Activated T-cell treated with anti-CD3 and anti-CD28 coated beads, Interleukin-2, amount 50 U/mL, for 72 hours (primary cell): ENCODE measurements around the gene MYH14. TPM values are rescaled to one million over a fixed set of nuclear protein-coding genes. Genes with fewer than 3 reads are reported as not detected.

Source experiments
- ATAC-seq, 2 donors: fragments of 150-1000 bp; cut with Tn5 transposase; replicated peaks in 1 of 2; 2 replicates each; pipeline ENCODE4 v1.10.0; 2021; ENCODE audit warnings: moderate library complexity in 2 of 2, mild to moderate bottlenecking in 1 of 2
- DNase-seq, 2 donors: peaks; one replicate each; pipeline ENCODE4 v3.0.0; 2021 to 2022; ENCODE audit warnings: mixed read lengths in 1 of 2
- H3K27ac Mint-ChIP-seq: one replicate; pipeline ENCODE4 v1.8.0; 2022; ENCODE audit warnings: mild to moderate bottlenecking, moderate library complexity, mixed read lengths
- H3K27me3 Mint-ChIP-seq: one replicate; pipeline ENCODE4 v1.8.0; 2022; ENCODE audit warnings: low read depth, mixed read lengths
- H3K36me3 Mint-ChIP-seq, 2 donors: one replicate each; pipeline ENCODE4 v1.8.0; 2022; ENCODE audit warnings: mixed read lengths in 2 of 2, mild to moderate bottlenecking in 1 of 2; ENCODE audit not compliant: insufficient read depth in 2 of 2
- H3K4me1 Mint-ChIP-seq: one replicate; pipeline ENCODE4 v1.8.0; 2022; ENCODE audit warnings: low read depth, mixed read lengths
- H3K4me3 Mint-ChIP-seq, 2 donors: one replicate each; pipeline ENCODE4 v1.8.0; 2022; ENCODE audit warnings: mild to moderate bottlenecking in 2 of 2, mixed read lengths in 2 of 2, moderate library complexity in 2 of 2
- H3K9me3 Mint-ChIP-seq, 2 donors: one replicate each; pipeline ENCODE4 v1.8.0; 2022; ENCODE audit warnings: mixed read lengths in 2 of 2
- total RNA-seq, 2 donors: library from RNA; stranded (reverse); gene quantifications; one replicate each; pipeline ENCODE4 v1.2.3, GENCODE V29; 2022

The MYH14 gene
- total RNA-seq, 2 donors from 2014 or later: not detected

GRCh38 chr19:50263176-50263575 is 59.8 kb downstream of the MYH14 start:
- ATAC-seq (no peak), DNase-seq (no peak)
- no peaks in the 10 kb centered on the region for H3K36me3 Mint-ChIP-seq
- H3K27ac Mint-ChIP-seq: no peak overlapping the region
- peaks cover 9% of the 10 kb centered on the region for H3K27me3 Mint-ChIP-seq
- H3K9me3 Mint-ChIP-seq: no peaks in the 10 kb centered on the region
- no peaks in the 10 kb centered on the region for H3K4me1 Mint-ChIP-seq
- no peak overlapping the region for H3K4me3 Mint-ChIP-seq

- Mint-ChIP-seq H3K9me3 (no peaks in the 10 kb centered on the region), H3K4me1 (no peaks in the 10 kb centered on the region), H3K27me3 (peaks cover 9% of the 10 kb centered on the region), H3K27ac (no peak overlapping the region), H3K4me3 (no peak overlapping the region), H3K36me3 (no peaks in the 10 kb centered on the region)
- DNase-seq: no peak
- no peak for ATAC-seq
These were observed 61.2 kb downstream of the MYH14 start for GRCh38 chr19:50264483-50265186.

GRCh38 chr19:50266041-50266440 is 62.6 kb downstream of the MYH14 start:
- Mint-ChIP-seq H3K9me3 (no peaks in the 10 kb centered on the region), H3K27me3 (peaks cover 9% of the 10 kb centered on the region), H3K4me1 (no peaks in the 10 kb centered on the region), H3K27ac (no peak overlapping the region), H3K36me3 (no peaks in the 10 kb centered on the region), H3K4me3 (no peak overlapping the region)
- no peak for DNase-seq
- ATAC-seq: no peak

GRCh38 chr19:50266896-50267295 is 63.5 kb downstream of the MYH14 start:
- Mint-ChIP-seq H3K27ac (no peak overlapping the region), H3K9me3 (no peaks in the 10 kb centered on the region), H3K4me3 (no peak overlapping the region), H3K4me1 (no peaks in the 10 kb centered on the region), H3K36me3 (no peaks in the 10 kb centered on the region), H3K27me3 (peaks cover 10% of the 10 kb centered on the region)
- peak; percentile 44 to 55 for DNase-seq
- peak; percentile 60 to 81 for ATAC-seq

- Mint-ChIP-seq H3K27me3 (peaks cover 16% of the 10 kb centered on the region), H3K27ac (no peak overlapping the region), H3K4me3 (no peak overlapping the region), H3K36me3 (no peaks in the 10 kb centered on the region), H3K9me3 (no peaks in the 10 kb centered on the region), H3K4me1 (no peaks in the 10 kb centered on the region)
- ATAC-seq: no peak
- no peak for DNase-seq
These were observed 64.6 kb downstream of the MYH14 start for GRCh38 chr19:50268041-50268440.

- ATAC-seq (no peak), DNase-seq (no peak)
- no peak overlapping the region for H3K27ac Mint-ChIP-seq
- peaks cover 16% of the 10 kb centered on the region for H3K27me3 Mint-ChIP-seq
- no peaks in the 10 kb centered on the region for H3K9me3 Mint-ChIP-seq
- no peak overlapping the region for H3K4me3 Mint-ChIP-seq
- H3K4me1 Mint-ChIP-seq: no peaks in the 10 kb centered on the region
- H3K36me3 Mint-ChIP-seq: no peaks in the 10 kb centered on the region
These were observed 65.1 kb downstream of the MYH14 start for GRCh38 chr19:50268501-50268900.

GRCh38 chr19:50269653-50270052 is 66.2 kb downstream of the MYH14 start:
- Mint-ChIP-seq H3K27me3 (peaks cover 16% of the 10 kb centered on the region), H3K9me3 (no peaks in the 10 kb centered on the region), H3K4me3 (no peak overlapping the region), H3K4me1 (no peaks in the 10 kb centered on the region), H3K27ac (no peak overlapping the region), H3K36me3 (no peaks in the 10 kb centered on the region)
- DNase-seq (no peak), ATAC-seq (no peak)

GRCh38 chr19:50272263-50272897 is 69.0 kb downstream of the MYH14 start:
- H3K4me3 Mint-ChIP-seq: no peak overlapping the region
- H3K9me3 Mint-ChIP-seq: no peaks in the 10 kb centered on the region
- no peaks in the 10 kb centered on the region for H3K4me1 Mint-ChIP-seq
- ATAC-seq: no peak
- peaks cover 14% of the 10 kb centered on the region for H3K27me3 Mint-ChIP-seq
- no peaks in the 10 kb centered on the region for H3K36me3 Mint-ChIP-seq
- no peak overlapping the region for H3K27ac Mint-ChIP-seq
- DNase-seq: no peak

GRCh38 chr19:50273821-50274220 is 70.4 kb downstream of the MYH14 start:
- Mint-ChIP-seq H3K4me3 (no peak overlapping the region), H3K27ac (no peak overlapping the region), H3K27me3 (peaks cover 8% of the 10 kb centered on the region), H3K9me3 (no peaks in the 10 kb centered on the region), H3K36me3 (no peaks in the 10 kb centered on the region), H3K4me1 (no peaks in the 10 kb centered on the region)
- ATAC-seq (no peak), DNase-seq (no peak)

- H3K4me3 Mint-ChIP-seq: no peak overlapping the region
- H3K36me3 Mint-ChIP-seq: no peaks in the 10 kb centered on the region
- H3K4me1 Mint-ChIP-seq: no peaks in the 10 kb centered on the region
- DNase-seq (no peak), ATAC-seq (no peak)
- no peak overlapping the region for H3K27ac Mint-ChIP-seq
- peaks cover 8% of the 10 kb centered on the region for H3K27me3 Mint-ChIP-seq
- no peaks in the 10 kb centered on the region for H3K9me3 Mint-ChIP-seq
These were observed 72.4 kb downstream of the MYH14 start for GRCh38 chr19:50275577-50276368.

- no peak for ATAC-seq
- H3K4me1 Mint-ChIP-seq: no peaks in the 10 kb centered on the region
- peaks cover 8% of the 10 kb centered on the region for H3K27me3 Mint-ChIP-seq
- H3K27ac Mint-ChIP-seq: no peak overlapping the region
- no peaks in the 10 kb centered on the region for H3K9me3 Mint-ChIP-seq
- no peak for DNase-seq
- H3K4me3 Mint-ChIP-seq: no peak overlapping the region
- no peaks in the 10 kb centered on the region for H3K36me3 Mint-ChIP-seq
These were observed 73.1 kb downstream of the MYH14 start for GRCh38 chr19:50276370-50277063.

- no peak overlapping the region for H3K4me3 Mint-ChIP-seq
- no peaks in the 10 kb centered on the region for H3K36me3 Mint-ChIP-seq
- no peaks in the 10 kb centered on the region for H3K4me1 Mint-ChIP-seq
- ATAC-seq (no peak), DNase-seq (no peak)
- H3K27ac Mint-ChIP-seq: no peak overlapping the region
- H3K27me3 Mint-ChIP-seq: no peaks in the 10 kb centered on the region
- H3K9me3 Mint-ChIP-seq: no peaks in the 10 kb centered on the region
These were observed 74.7 kb downstream of the MYH14 start for GRCh38 chr19:50277966-50278580.

GRCh38 chr19:50280074-50280473 is 76.7 kb downstream of the MYH14 start:
- no peak overlapping the region for H3K4me3 Mint-ChIP-seq
- DNase-seq (no peak), ATAC-seq (no peak)
- H3K9me3 Mint-ChIP-seq: no peaks in the 10 kb centered on the region
- no peaks in the 10 kb centered on the region for H3K36me3 Mint-ChIP-seq
- H3K27ac Mint-ChIP-seq: no peak overlapping the region
- no peaks in the 10 kb centered on the region for H3K4me1 Mint-ChIP-seq
- H3K27me3 Mint-ChIP-seq: no peaks in the 10 kb centered on the region
